ENCODE results near the gene HSPA4.

Gene HSPA4

GRCh38 chr5:133106761-133107572 is 55.2 kb downstream of the HSPA4 start:
- DNase-seq, result no peak

- peak; percentile 91 for DNase-seq
These were observed 56.7 kb downstream of the HSPA4 start for GRCh38 chr5:133108481-133108921.

GRCh38 chr5:133109655-133110483 is 58.1 kb downstream of the HSPA4 start:
- DNase-seq, result no peak

- no peak for DNase-seq
These were observed 58.9 kb downstream of the HSPA4 start for GRCh38 chr5:133110709-133111108.

GRCh38 chr5:133111299-133111698 is 59.5 kb downstream of the HSPA4 start:
- DNase-seq, result peak; percentile 74

- no peak for DNase-seq
These were observed 60.3 kb downstream of the HSPA4 start for GRCh38 chr5:133112026-133112660.

- DNase-seq, result no peak
These were observed 61.7 kb downstream of the HSPA4 start for GRCh38 chr5:133113331-133114061.

- no peak for DNase-seq
These were observed 62.5 kb downstream of the HSPA4 start for GRCh38 chr5:133114166-133114932.

- no peak for DNase-seq
These were observed 63.1 kb downstream of the HSPA4 start for GRCh38 chr5:133114933-133115310.

- DNase-seq, result no peak
These were observed 64.8 kb downstream of the HSPA4 start for GRCh38 chr5:133116601-133117000.

- no peak for DNase-seq
These were observed 65.5 kb downstream of the HSPA4 start for GRCh38 chr5:133117166-133117911.

- no peak for DNase-seq
These were observed 66.2 kb downstream of the HSPA4 start for GRCh38 chr5:133117912-133118445.

- no peak for DNase-seq
These were observed 66.9 kb downstream of the HSPA4 start for GRCh38 chr5:133118741-133119140.

- DNase-seq, result no peak
These were observed 67.5 kb downstream of the HSPA4 start for GRCh38 chr5:133119233-133119711.

- DNase-seq, result no peak
These were observed 68.4 kb downstream of the HSPA4 start for GRCh38 chr5:133120156-133120750.

GRCh38 chr5:133121080-133121479 is 69.3 kb downstream of the HSPA4 start:
- DNase-seq, result no peak

GRCh38 chr5:133121611-133122150 is 69.9 kb downstream of the HSPA4 start:
- no peak for DNase-seq

- no peak for DNase-seq
These were observed 70.9 kb downstream of the HSPA4 start for GRCh38 chr5:133122711-133123110.

GRCh38 chr5:133123297-133123696 is 71.5 kb downstream of the HSPA4 start:
- no peak for DNase-seq

- no peak for DNase-seq
These were observed 73.1 kb downstream of the HSPA4 start for GRCh38 chr5:133124891-133125290.
